Activated T-helper 17 cell treated with anti-CD3 and anti-CD28 coated beads, Interleukin-2, amount 50 U/mL, for 72 hours (primary cell): Measurements from ENCODE around the gene DTX2. TPM values are rescaled to one million over a fixed set of nuclear protein-coding genes. Genes with fewer than 3 reads are reported as not detected.
"Not testable (repeated sequence)": the region's sequence is repeated elsewhere in the genome, so short reads cannot be mapped to it uniquely, and the experiment has no call there.

Experiments
- ATAC-seq: fragments of 150-1000 bp; cut with Tn5 transposase; replicated peaks from 2 replicates; pipeline ENCODE4 v1.10.0; 2021; ENCODE audit warnings: mild to moderate bottlenecking, moderate library complexity
- H3K27ac Mint-ChIP-seq: one replicate; pipeline ENCODE4 v1.8.0; 2022; ENCODE audit warnings: mixed read lengths
- H3K27me3 Mint-ChIP-seq: one replicate; pipeline ENCODE4 v1.8.0; 2022; ENCODE audit warnings: mixed read lengths
- H3K36me3 Mint-ChIP-seq: one replicate; pipeline ENCODE4 v1.8.0; 2022; ENCODE audit warnings: low read depth, mild to moderate bottlenecking, mixed read lengths
- H3K4me1 Mint-ChIP-seq: one replicate; pipeline ENCODE4 v1.8.0; 2022; ENCODE audit warnings: mixed read lengths
- H3K4me3 Mint-ChIP-seq: one replicate; pipeline ENCODE4 v1.8.0; 2022; ENCODE audit warnings: mild to moderate bottlenecking, mixed read lengths
- H3K9me3 Mint-ChIP-seq: one replicate; pipeline ENCODE4 v1.8.0; 2022; ENCODE audit warnings: mixed read lengths
- total RNA-seq, 2 donors: library from RNA; stranded (reverse); gene quantifications; one replicate each; pipeline ENCODE4 v1.2.3, GENCODE V29; 2022

Gene DTX2
- total RNA-seq, result 10 to 100 TPM; 26.4 to 32.6 TPM

- peak; percentile 99 for ATAC-seq
- H3K9me3 Mint-ChIP-seq, H3K4me3 Mint-ChIP-seq, H3K27me3 Mint-ChIP-seq, H3K4me1 Mint-ChIP-seq, H3K36me3 Mint-ChIP-seq, H3K27ac Mint-ChIP-seq: not testable (repeated sequence)
Measured at GRCh38 chr7:76461464-76462101, at the start of gene DTX2. Gene DTX2 (plus strand): TSS chr7:76461709. CDS start chr7:76480510, 18,801 bp downstream.

GRCh38 chr7:76412249-76412648, 49.3 kb upstream of the DTX2 start:
- Mint-ChIP-seq H3K4me3 (no peak overlapping the region), H3K36me3 (no peaks in the 10 kb centered on the region), H3K9me3 (no peaks in the 10 kb centered on the region), H3K27me3 (peaks cover 4% of the 10 kb centered on the region), H3K27ac (no peak overlapping the region), H3K4me1 (no peaks in the 10 kb centered on the region)
- ATAC-seq, result no peak

GRCh38 chr7:76417654-76418310, 43.7 kb upstream of the DTX2 start:
- not testable (repeated sequence) for H3K9me3 Mint-ChIP-seq, H3K27me3 Mint-ChIP-seq, H3K27ac Mint-ChIP-seq, H3K36me3 Mint-ChIP-seq, H3K4me1 Mint-ChIP-seq, ATAC-seq, H3K4me3 Mint-ChIP-seq

GRCh38 chr7:76421097-76421496, 40.4 kb upstream of the DTX2 start:
- H3K27me3 Mint-ChIP-seq, H3K4me3 Mint-ChIP-seq, H3K9me3 Mint-ChIP-seq, H3K27ac Mint-ChIP-seq, ATAC-seq, H3K4me1 Mint-ChIP-seq, H3K36me3 Mint-ChIP-seq: not testable (repeated sequence)

- Mint-ChIP-seq H3K4me1 (no peaks in the 10 kb centered on the region), H3K36me3 (no peaks in the 10 kb centered on the region), H3K27ac (peak overlapping the region; percentile 45), H3K27me3 (peaks cover 6% of the 10 kb centered on the region), H3K4me3 (no peak overlapping the region), H3K9me3 (no peaks in the 10 kb centered on the region)
- ATAC-seq, result no peak
Measured at GRCh38 chr7:76423666-76424412, 37.7 kb upstream of the DTX2 start.

GRCh38 chr7:76424413-76425111, 36.9 kb upstream of the DTX2 start, which contains the start of gene ZP3:
Gene ZP3 (plus strand): TSS chr7:76424950. CDS start chr7:76424965, 15 bp downstream.
- Mint-ChIP-seq H3K4me3 (no peak within 1 kb of the TSS), H3K36me3 (no peaks in the 10 kb centered on the region), H3K9me3 (no peaks in the 10 kb centered on the region), H3K27me3 (peaks cover 4% of the 10 kb centered on the region), H3K4me1 (no peaks in the 10 kb centered on the region), H3K27ac (peak within 1 kb of the TSS; percentile 45)
- ATAC-seq, result peak; percentile 40

- Mint-ChIP-seq H3K9me3 (no peaks in the 10 kb centered on the region), H3K27ac (peak overlapping the region; percentile 45), H3K4me3 (no peak overlapping the region), H3K27me3 (peaks cover under 1% of the 10 kb centered on the region), H3K36me3 (no peaks in the 10 kb centered on the region), H3K4me1 (no peaks in the 10 kb centered on the region)
- ATAC-seq, result no peak
Measured at GRCh38 chr7:76425156-76425555, 36.4 kb upstream of the DTX2 start.

GRCh38 chr7:76425558-76425957, 36.0 kb upstream of the DTX2 start:
- H3K27ac Mint-ChIP-seq, H3K9me3 Mint-ChIP-seq, H3K4me1 Mint-ChIP-seq, H3K36me3 Mint-ChIP-seq, ATAC-seq, H3K27me3 Mint-ChIP-seq, H3K4me3 Mint-ChIP-seq: not testable (repeated sequence)

- H3K4me3 Mint-ChIP-seq, result no peak overlapping the region
- H3K9me3 Mint-ChIP-seq, result no peaks in the 10 kb centered on the region
- no peaks in the 10 kb centered on the region for H3K4me1 Mint-ChIP-seq
- ATAC-seq, result no peak
- no peak overlapping the region for H3K27ac Mint-ChIP-seq
- H3K36me3 Mint-ChIP-seq, result no peaks in the 10 kb centered on the region
- H3K27me3 Mint-ChIP-seq, result no peaks in the 10 kb centered on the region
Measured at GRCh38 chr7:76426246-76426645, 35.3 kb upstream of the DTX2 start.

GRCh38 chr7:76427635-76428034, 33.9 kb upstream of the DTX2 start:
- Mint-ChIP-seq H3K4me1 (no peaks in the 10 kb centered on the region), H3K27ac (no peak overlapping the region), H3K4me3 (no peak overlapping the region), H3K9me3 (no peaks in the 10 kb centered on the region), H3K27me3 (no peaks in the 10 kb centered on the region), H3K36me3 (no peaks in the 10 kb centered on the region)
- ATAC-seq, result no peak

- H3K27me3 Mint-ChIP-seq, result no peaks in the 10 kb centered on the region
- no peak overlapping the region for H3K4me3 Mint-ChIP-seq
- peak; percentile 62 for ATAC-seq
- peak overlapping the region; percentile 15 for H3K27ac Mint-ChIP-seq
- H3K36me3 Mint-ChIP-seq, result no peaks in the 10 kb centered on the region
- H3K4me1 Mint-ChIP-seq, result no peaks in the 10 kb centered on the region
- no peaks in the 10 kb centered on the region for H3K9me3 Mint-ChIP-seq
Measured at GRCh38 chr7:76428149-76428823, 33.2 kb upstream of the DTX2 start.

- Mint-ChIP-seq H3K27ac (peak overlapping the region; percentile 15), H3K4me3 (no peak overlapping the region)
- ATAC-seq, result no peak
Measured at GRCh38 chr7:76428868-76429805, 32.4 kb upstream of the DTX2 start.

GRCh38 chr7:76430211-76430610, 31.3 kb upstream of the DTX2 start:
- no peak for ATAC-seq
- H3K4me1 Mint-ChIP-seq, result no peaks in the 10 kb centered on the region
- H3K4me3 Mint-ChIP-seq, result no peak overlapping the region
- no peaks in the 10 kb centered on the region for H3K36me3 Mint-ChIP-seq
- H3K9me3 Mint-ChIP-seq, result no peaks in the 10 kb centered on the region
- no peak overlapping the region for H3K27ac Mint-ChIP-seq
- H3K27me3 Mint-ChIP-seq, result no peaks in the 10 kb centered on the region

More at GRCh38 chr7:76428868-76429805, 32.4 kb upstream of the DTX2 start:
- H3K4me1 Mint-ChIP-seq, result no peaks in the 10 kb centered on the region
- no peaks in the 10 kb centered on the region for H3K9me3 Mint-ChIP-seq
- no peaks in the 10 kb centered on the region for H3K36me3 Mint-ChIP-seq
- H3K27me3 Mint-ChIP-seq, result no peaks in the 10 kb centered on the region
